Measurements from ENCODE around the gene LRBA. TPM values are rescaled to one million over a fixed set of nuclear protein-coding genes. Genes with fewer than 3 reads are reported as not detected.

Gene LRBA
- total and polyA plus RNA-seq, 9 of the 15 experiments (the other 6 are each of a cell fraction or from before 2014, with no cell fraction given), result 24.2 to 88.7 (median 59.7) TPM

- Histone ChIP-seq H3K9me3 (replicated peaks; ENCODE audit: control insufficient read depth, insufficient read depth, low read depth, low read length) (peaks cover 19% of the 10 kb centered on the region), H3K27me3 (ENCODE audit: control insufficient read depth in 2 of 2, insufficient read depth in 2 of 2, low read length in 2 of 2) (no peaks in the 10 kb centered on the region), H3K4me3 (no peak overlapping the region), H3K9me1 (ENCODE audit: control insufficient read depth, insufficient read depth, low read length) (no peaks in the 10 kb centered on the region), H3K4me2 (ENCODE audit: insufficient read depth, low read length) (no peak overlapping the region), H3K79me2 (ENCODE audit: control insufficient read depth, insufficient read depth, low read length) (no peaks in the 10 kb centered on the region), H3K9ac (ENCODE audit: insufficient read depth in 1 of 2, low read depth in 2 of 2, low read length in 2 of 2) (no peak overlapping the region), H3K27ac (ENCODE audit: extremely low read depth, low read depth, low read length) (no peak overlapping the region), H2AFZ (ENCODE audit: low read depth, low read length) (no peak overlapping the region), H3K36me3 (ENCODE audit: control insufficient read depth, insufficient read depth, low read length) (peaks cover 41% of the 10 kb centered on the region), H3K4me1 (replicated peaks in 1 of 2; ENCODE audit: control insufficient read depth in 2 of 2, insufficient read depth in 2 of 2, low read length in 2 of 2) (peaks cover 2 to 5% of the 10 kb centered on the region in 2 experiments; a peak in 4 of 5 replicates), H4K20me1 (replicated peaks; ENCODE audit: control insufficient read depth, insufficient read depth, low read length) (no peaks in the 10 kb centered on the region)
- no TSS peak for BruUV-seq (replicated peaks)
- ATAC-seq (no peak), FAIRE-seq (no peak), DNase-seq (ENCODE audit: extremely low read depth in 1 of 4, low spot score in 3 of 4) (no peak)
- POLR2A ChIA-PET, result no interaction called here
- WGBS (ENCODE audit: insufficient coverage, low coverage, missing lambda C conversion rate), result over 99% methylated on average over 24 of the region's 66 CpGs
- intact Hi-C loops (cut with micrococcal nuclease) (no loop called here), in situ Hi-C loops (cut with MboI) (no loop called here)
- CTCF ChIA-PET (ENCODE audit: low intra/inter-chr PET ratio), result no interaction called here
- TF ChIP-seq SRSF7 (optimal IDR thresholded peaks at IDR 0.05; ENCODE audit: low read depth, low read length), result peak; percentile 59
- no peak for TF ChIP-seq SMAD1 (IDR thresholded peaks at IDR 0.05; ENCODE audit: low read depth, low read length, partially characterized antibody)
- TF ChIP-seq SIX5 (IDR thresholded peaks at IDR 0.05; ENCODE audit: borderline replicate concordance in 1 of 2, insufficient read depth in 1 of 2, low read depth in 1 of 2, low read length in 2 of 2), result no peak
- TF ChIP-seq ATF3 (IDR thresholded peaks at IDR 0.05), result peak; percentile 65
- TF ChIP-seq ATF3 (CRISPR knock-in tag; conservative IDR thresholded peaks at IDR 0.05), result no peak
- TF ChIP-seq ZNF124 (CRISPR knock-in tag; IDR thresholded peaks at IDR 0.05), result no peak
- TF ChIP-seq PCBP1 (IDR thresholded peaks at IDR 0.05; ENCODE audit: low read depth, low read length, poor library complexity, severe bottlenecking), result peak; percentile 63
- peak in 1 of 2 experiments; percentile 24; a peak in 1 of 3 replicates for TF ChIP-seq CBX3 (IDR thresholded peaks at IDR 0.05; ENCODE audit: borderline replicate concordance in 1 of 2, low read length in 2 of 2)
- TF ChIP-seq RBM14 (IDR thresholded peaks at IDR 0.05; ENCODE audit: borderline replicate concordance, insufficient read depth, low read depth, low read length), result 0 out of 2 replicates have a peak, but pooled peaks have one; percentile 58
- peak; percentile 98 for TF ChIP-seq ZBTB33 (CRISPR knock-in tag; IDR thresholded peaks at IDR 0.05)
- no peak for TF ChIP-seq NFE2 (IDR thresholded peaks at IDR 0.05; ENCODE audit: low read depth)
- no peak for TF ChIP-seq NR2F6 (CRISPR knock-in tag; IDR thresholded peaks at IDR 0.05)
- TF ChIP-seq CBX1 (IDR thresholded peaks at IDR 0.05; ENCODE audit: low read depth), result 0 out of 2 replicates have a peak, but pooled peaks have one; percentile 16
- no peak for TF ChIP-seq CREB1 (IDR thresholded peaks at IDR 0.05)
- TF ChIP-seq CREB1 (CRISPR knock-in tag; IDR thresholded peaks at IDR 0.05), result no peak
- no peak for TF ChIP-seq ZFP30 (CRISPR knock-in tag; IDR thresholded peaks at IDR 0.05; ENCODE audit: borderline replicate concordance)
- no peak for TF ChIP-seq SIRT6 (IDR thresholded peaks at IDR 0.05; ENCODE audit: low read depth, low read length)
- peak; percentile 49 for TF ChIP-seq POLR2G (IDR thresholded peaks at IDR 0.05; ENCODE audit: low read depth, low read length)
- TF ChIP-seq ZNF165 (CRISPR knock-in tag; IDR thresholded peaks at IDR 0.05; ENCODE audit: borderline replicate concordance), result no peak
- peak; percentile 96 for TF ChIP-seq RBM22 (IDR thresholded peaks at IDR 0.05; ENCODE audit: low read depth, low read length, poor library complexity, severe bottlenecking)
- TF ChIP-seq CC2D1A (IDR thresholded peaks at IDR 0.05), result peak; percentile 54; the same call in 1 of the 2 replicates
Observed at GRCh38 chr4:150579551-150580234, 435.4 kb downstream of the LRBA start.

All from K562 (cell line).